Measurements from ENCODE around the gene GNAI3. TPM values are rescaled to one million over a fixed set of nuclear protein-coding genes. Genes with fewer than 3 reads are reported as not detected.

The GNAI3 gene
- total and polyA plus RNA-seq, 4 donors, result 2.7 to 10.4 (median 6.5) TPM

DNA sequence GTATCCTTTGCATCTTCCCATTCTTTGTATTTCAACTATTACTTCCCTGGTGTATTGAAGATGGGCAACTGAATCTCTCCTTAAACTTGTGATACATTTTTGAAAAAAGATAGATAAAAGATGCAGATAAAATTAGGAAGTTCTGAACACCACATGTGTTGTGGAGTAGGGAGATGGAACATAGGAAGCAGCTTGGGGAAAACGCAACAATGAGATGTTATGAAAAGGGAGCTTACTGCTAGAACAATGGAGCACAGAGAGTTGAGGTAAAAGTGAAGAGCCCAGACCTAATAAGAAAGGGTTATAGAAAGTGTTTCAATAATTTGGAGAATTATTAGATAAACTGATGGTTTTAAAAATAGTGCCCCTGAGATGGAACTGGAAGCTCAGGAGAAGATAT, 20.9 kb downstream of the GNAI3 start:
- no peaks in the 10 kb centered on the region for H3K27me3 ChIP-seq (ENCODE audit: control insufficient read depth in 3 of 3, insufficient read depth in 3 of 3, low read length in 2 of 3)
- H3K36me3 ChIP-seq (ENCODE audit: control insufficient read depth in 4 of 4, insufficient read depth in 4 of 4, low read length in 4 of 4), result peaks cover 0 to 3% (median 0%) of the 10 kb centered on the region in 4 donors
- 28 to 63% methylated on average over 1 of the region's 1 CpG for whole genome bisulfite sequencing, 2 donors
- peaks cover 4 to 68% (median 6%) of the 10 kb centered on the region in 5 donors for H3K4me1 ChIP-seq (ENCODE audit: control insufficient read depth in 5 of 5, insufficient read depth in 5 of 5, low read length in 5 of 5)
- H3K27ac ChIP-seq (ENCODE audit: low read depth in 1 of 2, low read length in 1 of 2), result no peak overlapping the region
- H3K4me3 ChIP-seq, result no peak overlapping the region
- DNase-seq (no peak), ATAC-seq (ENCODE audit: insufficient read depth, low FRiP score) (no peak)
- no peaks in the 10 kb centered on the region for H3K9me3 ChIP-seq (ENCODE audit: control insufficient read depth in 4 of 4, insufficient read depth in 3 of 4, low read length in 3 of 4)
- H3K9ac ChIP-seq (ENCODE audit: insufficient read depth in 1 of 2, low read length in 2 of 2), result no peak overlapping the region
- TF ChIP-seq, protein P1, sequence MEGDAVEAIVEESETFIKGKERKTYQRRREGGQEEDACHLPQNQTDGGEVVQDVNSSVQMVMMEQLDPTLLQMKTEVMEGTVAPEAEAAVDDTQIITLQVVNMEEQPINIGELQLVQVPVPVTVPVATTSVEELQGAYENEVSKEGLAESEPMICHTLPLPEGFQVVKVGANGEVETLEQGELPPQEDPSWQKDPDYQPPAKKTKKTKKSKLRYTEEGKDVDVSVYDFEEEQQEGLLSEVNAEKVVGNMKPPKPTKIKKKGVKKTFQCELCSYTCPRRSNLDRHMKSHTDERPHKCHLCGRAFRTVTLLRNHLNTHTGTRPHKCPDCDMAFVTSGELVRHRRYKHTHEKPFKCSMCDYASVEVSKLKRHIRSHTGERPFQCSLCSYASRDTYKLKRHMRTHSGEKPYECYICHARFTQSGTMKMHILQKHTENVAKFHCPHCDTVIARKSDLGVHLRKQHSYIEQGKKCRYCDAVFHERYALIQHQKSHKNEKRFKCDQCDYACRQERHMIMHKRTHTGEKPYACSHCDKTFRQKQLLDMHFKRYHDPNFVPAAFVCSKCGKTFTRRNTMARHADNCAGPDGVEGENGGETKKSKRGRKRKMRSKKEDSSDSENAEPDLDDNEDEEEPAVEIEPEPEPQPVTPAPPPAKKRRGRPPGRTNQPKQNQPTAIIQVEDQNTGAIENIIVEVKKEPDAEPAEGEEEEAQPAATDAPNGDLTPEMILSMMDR (IDR thresholded peaks at IDR 0.05; ENCODE audit: control extremely low read depth, extremely low read depth), result no peak

GRCh38 chr1:109570414-109570813, 22.0 kb downstream of the GNAI3 start:
- Histone ChIP-seq H3K27me3 (ENCODE audit: control insufficient read depth in 3 of 3, insufficient read depth in 3 of 3, low read length in 2 of 3) (no peaks in the 10 kb centered on the region), H3K9me3 (ENCODE audit: control insufficient read depth in 4 of 4, insufficient read depth in 3 of 4, low read length in 3 of 4) (no peaks in the 10 kb centered on the region), H3K4me3 (no peak overlapping the region), H3K27ac (ENCODE audit: low read depth in 1 of 2, low read length in 1 of 2) (no peak overlapping the region), H3K9ac (ENCODE audit: insufficient read depth in 1 of 2, low read length in 2 of 2) (no peak overlapping the region), H3K36me3 (ENCODE audit: control insufficient read depth in 4 of 4, insufficient read depth in 4 of 4, low read length in 4 of 4) (peaks cover 0 to under 1% (median 0%) of the 10 kb centered on the region in 4 donors), H3K4me1 (ENCODE audit: control insufficient read depth in 5 of 5, insufficient read depth in 5 of 5, low read length in 5 of 5) (peaks cover 4 to 60% (median 6%) of the 10 kb centered on the region in 5 donors)
- TF ChIP-seq, protein P1 (IDR thresholded peaks at IDR 0.05; ENCODE audit: control extremely low read depth, extremely low read depth), result no peak
- DNase-seq (peak in 2 of 3 donors; percentile 39 to 69), ATAC-seq (ENCODE audit: insufficient read depth, low FRiP score) (peak; percentile 65)
- 31 to 40% methylated on average over 3 of the region's 3 CpGs for WGBS, 2 donors

DNA sequence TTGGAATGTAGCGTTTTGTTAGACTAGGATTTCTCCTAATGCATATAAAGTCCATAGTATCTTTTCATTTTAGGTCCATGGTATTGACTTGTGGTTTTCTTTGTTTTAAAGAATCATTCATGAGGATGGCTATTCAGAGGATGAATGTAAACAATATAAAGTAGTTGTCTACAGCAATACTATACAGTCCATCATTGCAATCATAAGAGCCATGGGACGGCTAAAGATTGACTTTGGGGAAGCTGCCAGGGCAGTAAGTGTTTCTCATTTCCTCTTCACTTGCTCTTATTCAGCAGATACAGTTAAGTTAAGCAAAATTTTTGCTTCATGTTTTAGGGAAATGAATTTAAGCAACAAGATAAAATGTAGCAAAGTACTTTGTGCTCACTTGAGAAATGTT, 25.4 kb downstream of the GNAI3 start:
- H3K9ac ChIP-seq (ENCODE audit: insufficient read depth in 1 of 2, low read length in 2 of 2), result no peak overlapping the region
- WGBS, 2 donors, result 17 to 37% methylated on average over 2 of the region's 2 CpGs
- H3K27me3 ChIP-seq (ENCODE audit: control insufficient read depth in 3 of 3, insufficient read depth in 3 of 3, low read length in 2 of 3), result no peaks in the 10 kb centered on the region
- TF ChIP-seq, protein P1 (IDR thresholded peaks at IDR 0.05; ENCODE audit: control extremely low read depth, extremely low read depth), result no peak
- no peak overlapping the region for H3K4me3 ChIP-seq
- DNase-seq (peak in 1 of 3 donors; percentile 20), ATAC-seq (ENCODE audit: insufficient read depth, low FRiP score) (no peak)
- H3K36me3 ChIP-seq (ENCODE audit: control insufficient read depth in 4 of 4, insufficient read depth in 4 of 4, low read length in 4 of 4), result peaks cover 0 to 4% (median 3%) of the 10 kb centered on the region in 4 donors
- no peaks in the 10 kb centered on the region for H3K9me3 ChIP-seq (ENCODE audit: control insufficient read depth in 4 of 4, insufficient read depth in 3 of 4, low read length in 3 of 4)
- no peak overlapping the region for H3K27ac ChIP-seq (ENCODE audit: low read depth in 1 of 2, low read length in 1 of 2)
- peaks cover under 1 to 35% (median 9%) of the 10 kb centered on the region in 5 donors for H3K4me1 ChIP-seq (ENCODE audit: control insufficient read depth in 5 of 5, insufficient read depth in 5 of 5, low read length in 5 of 5)

DNA sequence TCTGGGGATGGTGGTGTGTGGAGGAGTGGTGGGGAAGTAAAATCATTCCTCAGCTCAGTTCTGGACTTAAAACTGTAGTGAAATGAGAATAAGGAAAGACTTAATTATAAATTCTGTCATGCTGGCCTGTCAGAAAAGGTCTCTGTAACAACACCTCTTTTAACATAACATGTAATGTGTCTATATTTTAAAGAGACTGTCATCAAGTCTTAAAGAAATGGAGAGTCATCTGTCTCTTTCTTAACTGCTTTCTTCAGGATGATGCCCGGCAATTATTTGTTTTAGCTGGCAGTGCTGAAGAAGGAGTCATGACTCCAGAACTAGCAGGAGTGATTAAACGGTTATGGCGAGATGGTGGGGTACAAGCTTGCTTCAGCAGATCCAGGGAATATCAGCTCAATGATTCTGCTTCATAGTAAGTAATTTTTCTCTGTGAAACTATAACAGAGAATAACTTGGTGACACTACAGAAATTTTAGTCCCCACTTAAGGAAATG, 30.6 kb downstream of the GNAI3 start:
- Histone ChIP-seq H3K9ac (ENCODE audit: insufficient read depth in 1 of 2, low read length in 2 of 2) (no peak overlapping the region), H3K36me3 (ENCODE audit: control insufficient read depth in 4 of 4, insufficient read depth in 4 of 4, low read length in 4 of 4) (peaks cover 8 to 21% (median 12%) of the 10 kb centered on the region in 4 donors), H3K27me3 (ENCODE audit: control insufficient read depth in 3 of 3, insufficient read depth in 3 of 3, low read length in 2 of 3) (no peaks in the 10 kb centered on the region), H3K4me3 (no peak overlapping the region), H3K27ac (ENCODE audit: low read depth in 1 of 2, low read length in 1 of 2) (no peak overlapping the region), H3K9me3 (ENCODE audit: control insufficient read depth in 4 of 4, insufficient read depth in 3 of 4, low read length in 3 of 4) (no peaks in the 10 kb centered on the region), H3K4me1 (ENCODE audit: control insufficient read depth in 5 of 5, insufficient read depth in 5 of 5, low read length in 5 of 5) (peaks cover 0 to 11% (median 0%) of the 10 kb centered on the region in 5 donors)
- DNase-seq (peak in 1 of 3 donors; percentile 6), ATAC-seq (ENCODE audit: insufficient read depth, low FRiP score) (no peak)
- WGBS, 2 donors, result 78 to 84% methylated on average over 3 of the region's 3 CpGs
- TF ChIP-seq, protein P1 (IDR thresholded peaks at IDR 0.05; ENCODE audit: control extremely low read depth, extremely low read depth), result no peak

Measured in lung (tissue), 12 donors.